ENCODE data around the gene LSM10.
A peak's percentile ranks its signal among the peaks of the same experiment; 100 is the strongest.

LSM10 gene

DNA sequence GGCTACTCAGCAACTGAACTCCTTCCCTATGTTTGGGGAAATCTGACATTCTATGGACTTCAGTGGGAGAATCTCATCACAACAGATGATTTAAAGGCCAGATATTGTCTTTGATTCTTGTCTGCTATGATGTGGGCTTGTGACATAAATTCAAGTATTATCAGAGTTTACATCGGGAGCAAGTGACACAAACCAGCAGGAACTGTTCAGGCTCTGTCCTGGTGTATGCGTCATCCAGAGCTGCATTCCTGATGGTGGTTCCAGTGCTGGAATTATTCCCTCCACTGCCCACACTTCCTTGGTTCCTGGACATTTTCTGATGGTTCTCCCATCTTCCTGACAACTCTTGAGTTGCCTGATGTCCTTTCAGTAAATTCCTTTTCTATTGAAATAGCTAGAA, 10.8 kb upstream of the LSM10 start:
- no peak for DNase-seq (ENCODE audit: low read depth in 2 of 2)

DNA sequence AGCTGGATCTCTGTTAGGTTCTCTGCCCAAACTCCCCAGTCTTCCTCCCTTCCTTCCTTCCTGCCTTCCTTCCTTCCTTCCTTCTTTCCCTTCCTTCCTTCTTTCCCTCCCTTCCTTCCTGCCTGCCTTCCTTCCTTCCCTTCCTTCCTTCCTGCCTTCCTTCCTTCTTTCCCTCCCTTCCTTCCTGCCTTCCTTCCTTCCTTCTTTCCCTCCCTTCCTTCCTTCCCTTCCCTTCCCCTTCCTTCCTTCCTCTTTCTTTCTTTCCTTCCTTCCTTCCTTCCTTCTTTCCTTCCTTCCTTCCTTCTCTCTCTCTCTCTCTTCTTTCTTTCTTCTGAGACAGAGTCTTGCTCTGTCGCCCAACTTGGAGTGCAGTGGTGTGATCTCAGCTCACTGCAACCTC, 8.7 kb upstream of the LSM10 start:
- no peak for DNase-seq (ENCODE audit: low read depth in 2 of 2)

DNA sequence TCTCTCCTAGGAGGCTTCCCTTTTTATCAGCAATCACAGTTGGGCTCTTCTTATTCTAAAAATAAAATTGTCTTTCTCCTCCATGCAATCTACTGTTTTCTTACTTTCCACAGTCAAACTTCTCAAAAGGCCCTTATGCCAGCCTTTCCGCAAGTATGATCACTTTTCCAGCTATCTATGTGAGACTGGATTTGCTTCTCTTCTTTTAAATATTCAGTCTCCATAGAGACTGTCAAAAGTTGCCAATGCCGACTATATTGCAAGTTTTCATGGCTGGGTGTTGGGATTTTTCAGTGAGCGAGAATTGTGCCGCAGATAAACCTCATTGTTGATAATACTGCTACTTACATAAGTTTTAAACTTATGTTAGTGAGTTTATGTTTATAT, 4.8 kb upstream of the LSM10 start:
- DNase-seq (ENCODE audit: low read depth in 2 of 2): no peak

GRCh38 chr1:36401602-36402503, 4.1 kb upstream of the LSM10 start:
- no peak for DNase-seq (ENCODE audit: low read depth in 2 of 2)

DNA sequence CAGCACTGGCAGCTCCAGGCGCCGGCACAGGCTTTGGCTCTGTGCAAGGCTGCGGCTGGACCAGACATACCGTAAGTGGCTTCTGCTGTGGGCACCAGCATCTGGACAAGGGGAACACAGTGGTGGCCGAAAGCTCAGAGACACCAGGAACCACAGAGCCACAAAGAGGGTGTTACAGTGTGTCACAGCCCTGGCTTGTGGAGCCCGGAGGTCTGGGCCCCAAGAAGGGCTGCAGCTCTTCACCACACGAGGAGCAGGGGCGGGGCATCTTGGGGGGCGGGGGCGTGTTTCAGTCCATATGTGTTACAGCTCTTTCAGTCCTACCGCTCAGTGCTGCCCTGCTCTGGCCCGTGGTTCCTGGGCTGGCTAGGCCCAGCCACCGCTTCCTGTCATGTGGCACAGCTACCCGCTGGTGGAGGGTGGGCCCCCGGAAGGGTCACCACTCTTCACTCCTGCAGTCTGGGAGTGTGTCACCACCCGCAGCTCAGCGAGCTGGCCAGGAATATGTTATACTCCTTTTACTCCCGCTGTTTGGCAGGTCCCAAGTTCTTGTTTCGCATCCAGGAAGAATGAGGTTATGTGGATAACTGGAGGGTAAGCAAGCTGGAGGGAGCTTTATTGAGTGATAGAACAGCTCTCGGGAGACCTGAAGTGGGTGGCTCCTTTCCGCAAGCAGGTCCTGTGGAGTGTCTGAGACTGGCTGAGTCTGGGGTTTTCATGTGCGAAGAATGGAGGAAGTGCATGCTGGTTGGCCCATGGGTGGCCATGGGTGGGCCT, 3.3 kb upstream of the LSM10 start:
- DNase-seq (ENCODE audit: low read depth in 2 of 2): peak; percentile 58 to 76

- no peak for DNase-seq (ENCODE audit: low read depth in 2 of 2)
These were observed 2.8 kb upstream of the LSM10 start for GRCh38 chr1:36400514-36400824.

DNA sequence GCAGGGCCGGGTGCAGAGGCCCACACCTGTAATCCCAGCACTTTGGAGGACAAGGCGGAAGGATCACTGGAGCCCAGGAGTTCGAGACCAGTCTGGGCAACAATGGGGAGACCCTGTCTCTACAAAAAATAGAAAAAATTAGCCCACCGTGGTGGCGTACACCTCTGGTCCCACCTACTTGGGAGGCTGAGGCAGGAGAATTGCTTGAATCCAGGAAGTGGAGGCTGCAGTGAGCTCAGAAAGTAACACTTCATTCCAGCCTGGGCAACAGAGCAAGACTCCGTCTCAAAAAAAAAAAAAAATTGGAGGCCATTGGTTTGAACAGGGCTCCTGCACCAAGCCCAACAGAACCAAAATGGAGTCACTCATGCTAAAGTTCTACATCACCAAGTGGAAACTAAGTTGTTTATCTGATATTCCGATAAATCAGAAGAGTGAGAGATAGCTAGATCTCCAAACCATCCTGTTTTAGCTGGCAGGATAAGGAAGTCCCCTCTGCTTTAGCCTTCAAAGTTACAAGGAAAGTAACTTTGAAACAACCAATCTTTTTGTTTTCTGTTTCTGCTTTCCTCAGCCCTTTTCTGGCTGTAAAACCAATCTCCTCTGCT, 766 bp upstream of the LSM10 start:
- DNase-seq (ENCODE audit: low read depth in 2 of 2): no peak

DNA sequence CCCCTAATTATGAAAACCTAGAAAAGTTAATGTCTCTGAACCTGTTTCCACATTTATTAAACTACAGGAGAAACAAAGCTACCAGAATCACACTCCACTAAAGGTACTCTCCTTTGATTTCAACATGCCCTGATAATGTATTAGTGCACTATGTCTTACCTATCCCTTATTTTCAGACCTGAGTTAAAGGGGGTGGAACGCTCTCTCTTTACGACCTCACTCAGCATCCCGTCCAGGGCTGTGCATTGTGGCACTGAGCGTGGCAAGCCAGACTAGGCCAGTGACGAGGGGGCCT, 678 bp downstream of the LSM10 start:
- DNase-seq (ENCODE audit: low read depth in 2 of 2): no peak

DNA sequence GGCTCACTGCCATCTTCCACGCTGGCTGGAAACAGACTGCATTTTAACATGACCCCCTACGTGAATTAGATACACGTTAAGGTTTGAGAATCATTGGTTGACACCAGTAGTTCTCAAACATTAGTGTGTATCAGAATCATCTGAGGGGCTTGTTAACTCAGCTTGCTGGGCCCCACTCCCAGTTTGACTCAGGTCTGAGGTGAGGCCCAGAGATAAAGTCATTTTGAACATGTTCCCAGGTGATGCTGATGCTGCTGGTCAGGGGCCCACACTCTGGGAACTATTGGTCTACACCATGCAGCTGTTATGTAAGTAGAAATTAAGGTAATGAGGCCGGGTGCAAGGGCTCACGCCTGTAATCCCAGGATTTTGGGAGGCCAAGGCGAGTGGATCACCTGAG, 1.3 kb downstream of the LSM10 start:
- DNase-seq (ENCODE audit: low read depth in 2 of 2): no peak

DNA sequence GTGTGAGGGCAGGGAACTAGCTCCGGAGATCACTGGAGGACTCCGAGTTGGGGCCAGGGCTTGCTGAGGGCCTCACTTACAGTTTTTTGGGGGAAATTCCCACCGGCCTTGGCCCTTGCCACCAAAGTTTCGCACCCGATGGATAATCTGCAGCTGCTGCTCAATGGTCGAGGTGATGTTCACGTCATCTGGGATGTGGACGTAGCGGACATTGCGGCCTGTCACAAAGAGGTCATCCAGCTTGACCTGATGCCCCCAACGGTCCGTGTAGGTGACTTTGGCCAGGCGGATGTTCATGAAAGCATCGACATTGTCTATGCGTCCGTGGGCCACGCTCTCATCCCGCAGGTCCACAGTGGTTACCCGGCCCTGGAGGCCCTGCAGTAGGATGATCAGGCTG, 4.0 kb downstream of the LSM10 start:
- DNase-seq (ENCODE audit: low read depth in 2 of 2): no peak

GRCh38 chr1:36392836-36393235, 4.9 kb downstream of the LSM10 start:
- no peak for DNase-seq (ENCODE audit: low read depth in 2 of 2)

GRCh38 chr1:36391271-36391670, 6.4 kb downstream of the LSM10 start:
- no peak for DNase-seq (ENCODE audit: low read depth in 2 of 2)

DNA sequence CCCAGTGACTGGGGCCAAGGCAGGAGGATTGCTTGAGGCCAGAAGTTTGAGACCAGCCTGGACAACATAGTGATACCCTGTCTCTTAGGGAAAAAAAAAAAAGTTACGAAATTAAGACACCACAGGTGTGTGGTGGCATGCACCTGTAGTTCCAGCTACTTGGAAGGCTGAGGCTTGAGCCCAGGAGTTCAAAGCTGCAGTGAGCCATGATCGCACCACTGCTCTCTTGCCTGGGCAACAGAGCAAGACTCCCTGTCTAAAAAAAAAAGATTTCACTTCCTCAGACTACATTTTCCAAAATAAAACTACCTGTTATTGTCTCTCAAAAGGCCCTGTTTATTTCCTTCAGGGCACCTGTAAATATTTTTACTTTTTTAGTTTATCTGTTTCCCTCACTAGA, 7.3 kb downstream of the LSM10 start:
- no peak for DNase-seq (ENCODE audit: low read depth in 2 of 2)

GRCh38 chr1:36389999-36390398, 7.7 kb downstream of the LSM10 start:
- DNase-seq (ENCODE audit: low read depth in 2 of 2): no peak

GRCh38 chr1:36389261-36389660, 8.4 kb downstream of the LSM10 start:
- no peak for DNase-seq (ENCODE audit: low read depth in 2 of 2)

DNA sequence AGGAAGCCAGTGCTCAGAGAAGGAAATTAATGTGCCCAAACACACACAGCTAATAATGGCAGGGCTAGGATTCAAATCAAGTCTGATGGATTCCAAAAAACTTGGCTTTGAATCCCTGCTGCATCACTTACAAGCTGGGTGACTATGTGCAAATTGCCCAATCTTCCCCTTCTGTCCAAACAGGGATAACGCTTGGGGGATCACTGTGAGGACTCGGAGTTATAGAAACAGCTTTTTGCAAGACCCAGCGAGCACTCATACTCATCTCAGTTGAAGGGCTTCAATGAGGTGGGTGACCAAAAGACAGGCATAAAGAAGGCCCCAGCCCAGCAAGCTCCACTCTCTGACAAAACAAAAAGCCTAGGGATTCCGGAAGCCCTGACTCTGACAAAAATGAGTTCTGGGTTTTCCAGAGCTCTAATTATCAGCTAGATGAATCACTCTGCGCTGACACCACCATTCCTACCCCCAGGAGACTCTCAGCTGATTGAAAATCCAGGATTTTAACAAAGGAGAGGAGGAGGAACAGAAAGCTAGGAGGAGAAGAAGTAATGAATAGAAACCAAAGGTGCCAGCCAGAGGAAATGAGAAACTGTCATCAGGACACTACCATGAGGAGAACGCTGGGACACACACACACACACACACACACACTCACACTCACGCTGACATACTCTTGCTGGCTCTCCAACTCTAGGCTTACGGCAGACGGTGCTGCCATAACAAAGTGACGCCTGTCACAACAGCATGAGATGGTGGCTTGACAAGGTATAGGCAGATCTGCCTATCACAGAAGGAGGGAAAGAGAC, 10.4 kb downstream of the LSM10 start:
- no peak for DNase-seq (ENCODE audit: low read depth in 2 of 2)

DNA sequence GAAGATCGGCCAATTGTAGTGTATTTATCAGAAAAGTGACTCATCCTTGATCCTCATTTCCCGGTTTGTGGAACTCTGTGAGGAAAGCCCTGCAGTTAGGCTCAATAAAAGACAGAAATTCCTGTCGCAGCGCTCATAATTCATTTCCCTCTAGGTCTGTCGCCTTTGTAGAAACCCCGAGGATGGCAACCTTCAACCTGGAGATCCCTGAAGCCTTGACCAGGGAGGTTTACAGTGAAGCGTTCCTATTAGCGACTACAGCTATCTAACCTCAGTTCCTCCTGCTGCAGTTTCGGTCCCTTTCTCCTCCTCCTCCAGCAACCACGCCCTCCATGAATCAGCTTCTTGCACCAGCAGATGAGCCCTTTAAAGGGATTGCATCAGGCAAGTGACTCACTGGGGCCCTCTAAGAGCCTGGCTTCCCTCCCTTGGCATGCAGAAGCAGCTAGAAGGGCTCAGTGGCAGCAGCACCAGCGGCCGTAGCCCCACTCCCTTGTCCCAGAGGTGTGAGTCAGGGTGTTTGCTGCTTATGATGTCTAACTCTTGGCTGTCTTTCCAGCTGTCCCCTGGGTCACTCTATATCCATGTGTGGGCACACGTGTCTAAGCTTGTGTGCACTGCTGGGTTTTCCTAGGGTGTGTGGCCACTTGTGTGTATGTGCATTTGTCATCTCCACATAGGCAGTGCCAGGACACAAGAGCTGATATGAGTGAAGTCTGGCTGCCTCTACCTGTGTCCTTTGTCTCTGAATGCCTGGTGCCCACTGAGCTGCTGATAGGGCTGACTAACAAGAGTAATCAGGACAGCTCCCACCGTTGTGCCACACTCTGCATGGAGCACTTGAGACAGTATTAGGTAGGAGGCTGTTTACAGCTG, 11.2 kb downstream of the LSM10 start:
- peak; percentile 75 to 85 for DNase-seq (ENCODE audit: low read depth in 2 of 2)

DNA sequence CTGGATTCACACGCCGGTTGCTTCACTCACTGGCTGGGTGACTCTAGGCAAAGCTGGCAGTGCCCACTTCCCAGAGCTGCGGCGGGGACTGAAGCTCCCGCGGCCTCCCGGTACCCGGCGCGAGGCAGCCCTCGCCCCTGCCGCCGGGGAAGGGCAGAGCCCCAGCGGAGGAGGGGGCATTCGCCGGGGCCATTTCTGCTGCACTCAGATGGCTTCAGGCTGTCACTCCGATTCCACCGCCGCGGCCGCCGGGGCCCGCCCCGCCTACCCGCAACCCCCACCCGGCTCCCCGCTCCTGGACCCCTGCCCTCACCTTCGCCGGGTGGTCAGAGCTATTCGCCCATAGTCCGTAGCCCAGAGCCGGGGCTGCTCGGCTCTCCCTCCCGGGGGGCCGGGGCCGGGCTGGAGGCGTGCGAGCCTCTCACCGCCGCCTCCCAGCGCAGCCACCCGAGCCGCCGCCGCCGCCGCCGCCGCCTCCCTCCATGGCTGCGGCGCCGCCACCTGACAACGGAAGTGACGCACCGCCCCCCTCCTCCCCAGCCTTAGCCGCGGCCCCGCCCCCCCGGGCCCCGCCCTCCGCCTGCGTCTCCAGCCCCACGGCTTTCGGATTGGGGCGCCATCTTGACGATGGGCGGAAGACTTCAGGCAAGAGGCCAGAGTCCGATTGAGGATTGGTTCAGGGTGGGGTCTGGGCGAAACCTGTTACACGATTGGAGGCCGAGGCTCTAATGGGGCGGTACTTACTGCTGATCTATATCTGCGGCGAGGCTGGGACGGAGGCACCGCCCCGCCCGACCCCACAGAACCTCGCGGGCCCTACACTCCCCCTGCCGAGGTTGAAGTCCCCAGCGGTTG, 12.1 kb downstream of the LSM10 start, which contains the start of gene STK40:
TSS of gene STK40 (minus strand) at position 515 of the 855 bp plus-strand sequence. CDS start 24,592 bp downstream, outside the sequence.
- DNase-seq (ENCODE audit: low read depth in 2 of 2): peak; percentile 98

DNA sequence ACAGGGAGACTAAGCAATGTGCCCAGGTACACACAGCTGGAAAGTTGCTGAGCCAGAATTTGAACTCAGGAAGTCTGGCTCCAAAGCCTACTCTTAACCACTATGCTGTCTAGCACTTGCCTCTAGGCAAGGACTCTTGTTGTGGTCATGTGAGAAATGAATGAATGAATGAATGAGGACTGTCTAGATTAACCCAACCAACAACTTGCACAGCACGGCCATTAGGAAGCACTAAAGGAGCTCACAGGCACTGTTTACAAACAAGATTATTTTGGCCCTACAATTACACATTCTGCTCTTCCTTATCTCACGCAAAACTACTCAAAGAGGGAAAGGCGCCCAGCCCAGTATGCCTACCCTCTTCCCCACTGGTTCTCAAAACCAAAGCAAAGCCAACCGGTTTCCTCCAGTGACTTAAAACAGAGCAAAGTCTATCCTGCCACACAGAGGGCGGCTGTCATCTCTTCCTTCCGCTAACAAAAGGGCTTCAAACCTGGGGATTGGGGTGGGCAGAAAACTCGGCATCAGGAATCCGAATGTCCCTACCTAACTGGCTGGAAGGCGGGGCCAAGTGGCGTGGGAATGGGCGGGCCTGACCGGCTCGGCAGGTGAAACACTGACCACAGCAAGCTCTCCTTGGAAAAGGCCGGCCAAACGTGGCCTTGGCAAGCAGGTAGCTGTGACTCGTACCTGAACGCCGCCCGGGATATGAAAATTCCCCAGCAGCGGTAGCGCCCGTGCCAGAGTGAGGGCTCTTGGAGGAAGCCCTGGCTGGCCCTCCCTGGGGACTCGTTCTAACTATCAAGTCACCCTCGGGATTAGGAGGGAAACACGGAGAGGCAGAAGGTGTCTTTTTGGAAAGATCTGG, 12.9 kb downstream of the LSM10 start:
- no peak for DNase-seq (ENCODE audit: low read depth in 2 of 2)
